Islet of Langerhans (tissue), 1 donor: ENCODE results near the gene PILRA.

Source experiments
- FAIRE-seq: peaks from one replicate; lab custom pipeline; 2011; peaks lifted over from hg19 to GRCh38; lab: Jason Lieb, UNC

Gene PILRA

GRCh38 chr7:100413346-100413745 lies 40.1 kb downstream of the PILRA start:
- FAIRE-seq, result no peak

- no peak for FAIRE-seq
Observed at GRCh38 chr7:100413889-100414288, 40.6 kb downstream of the PILRA start.

- no peak for FAIRE-seq
Observed at GRCh38 chr7:100415448-100415847, 42.2 kb downstream of the PILRA start.

GRCh38 chr7:100418930-100419659 lies 45.8 kb downstream of the PILRA start:
- no peak for FAIRE-seq

GRCh38 chr7:100419660-100420226 lies 46.5 kb downstream of the PILRA start:
- no peak for FAIRE-seq

GRCh38 chr7:100423315-100423714 lies 50.0 kb downstream of the PILRA start:
- FAIRE-seq, result no peak

GRCh38 chr7:100425347-100425746 lies 52.1 kb downstream of the PILRA start:
- no peak for FAIRE-seq

GRCh38 chr7:100426516-100426915 lies 53.2 kb downstream of the PILRA start:
- no peak for FAIRE-seq

GRCh38 chr7:100427762-100428198 lies 54.5 kb downstream of the PILRA start:
- no peak for FAIRE-seq

GRCh38 chr7:100428199-100428966 lies 55.1 kb downstream of the PILRA start, which contains the start of gene ZCWPW1:
Gene ZCWPW1, minus strand, starts transcription at chr7:100428703. Its CDS starts 8,054 bp downstream, at chr7:100420649.
- FAIRE-seq, result peak; percentile 88

- FAIRE-seq, result peak; percentile 38
Observed at GRCh38 chr7:100428967-100429636, 55.8 kb downstream of the PILRA start.

- no peak for FAIRE-seq
Observed at GRCh38 chr7:100429637-100430492, 56.6 kb downstream of the PILRA start, which contains the start of gene MEPCE. Gene MEPCE, plus strand, starts transcription at chr7:100429831. Its CDS starts 188 bp downstream, at chr7:100430019.

- no peak for FAIRE-seq
Observed at GRCh38 chr7:100430493-100431285, 57.4 kb downstream of the PILRA start.

GRCh38 chr7:100431286-100431735 lies 58.0 kb downstream of the PILRA start:
- FAIRE-seq, result no peak

GRCh38 chr7:100432053-100432452 lies 58.8 kb downstream of the PILRA start:
- no peak for FAIRE-seq

- FAIRE-seq, result no peak
Observed at GRCh38 chr7:100432621-100433275, 59.5 kb downstream of the PILRA start.

- FAIRE-seq, result no peak
Observed at GRCh38 chr7:100433276-100433591, 59.9 kb downstream of the PILRA start.

GRCh38 chr7:100433592-100434296 lies 60.5 kb downstream of the PILRA start:
- no peak for FAIRE-seq
